BE2C (cell line): ENCODE results near the gene CNN3.
"Not testable (repeated sequence)": the region's sequence is repeated elsewhere in the genome, so short reads cannot be mapped to it uniquely, and the experiment has no call there.

Experiments
- DNase-seq: peaks from one replicate; pipeline ENCODE4 v3.0.0-alpha.2; 2020
- H3K27me3 ChIP-seq: fragments of 250-450 bp; sonication (Bioruptor Pico); 2 replicates; pipeline ENCODE4 v1.5.1; 2020; ENCODE audit warnings: mild to moderate bottlenecking
- H3K36me3 ChIP-seq: fragments of 250-450 bp; sonication (Bioruptor Pico); 2 replicates; pipeline ENCODE4 v1.5.1; 2020; ENCODE audit warnings: mild to moderate bottlenecking
- H3K4me1 ChIP-seq: fragments of 250-450 bp; sonication (Bioruptor Pico); 2 replicates; pipeline ENCODE4 v1.5.1; 2020
- H3K4me3 ChIP-seq: 2 replicates; pipeline ENCODE4 v1.5.1; 2011; ENCODE audit warnings: low read depth, low read length
- H3K9me3 ChIP-seq: fragments of 250-450 bp; sonication (Bioruptor Pico); 2 replicates; pipeline ENCODE4 v1.5.1; 2020
- TF ChIP-seq, protein P1 (sequence below): IDR thresholded peaks from 2 replicates; pipeline ENCODE4 v1.5.1; 2012; ENCODE audit warnings: mild to moderate bottlenecking, low read depth, low read length

The CNN3 gene

GRCh38 chr1:94946886-94947285 is 20.0 kb upstream of the CNN3 start:
- TF ChIP-seq, protein P1, sequence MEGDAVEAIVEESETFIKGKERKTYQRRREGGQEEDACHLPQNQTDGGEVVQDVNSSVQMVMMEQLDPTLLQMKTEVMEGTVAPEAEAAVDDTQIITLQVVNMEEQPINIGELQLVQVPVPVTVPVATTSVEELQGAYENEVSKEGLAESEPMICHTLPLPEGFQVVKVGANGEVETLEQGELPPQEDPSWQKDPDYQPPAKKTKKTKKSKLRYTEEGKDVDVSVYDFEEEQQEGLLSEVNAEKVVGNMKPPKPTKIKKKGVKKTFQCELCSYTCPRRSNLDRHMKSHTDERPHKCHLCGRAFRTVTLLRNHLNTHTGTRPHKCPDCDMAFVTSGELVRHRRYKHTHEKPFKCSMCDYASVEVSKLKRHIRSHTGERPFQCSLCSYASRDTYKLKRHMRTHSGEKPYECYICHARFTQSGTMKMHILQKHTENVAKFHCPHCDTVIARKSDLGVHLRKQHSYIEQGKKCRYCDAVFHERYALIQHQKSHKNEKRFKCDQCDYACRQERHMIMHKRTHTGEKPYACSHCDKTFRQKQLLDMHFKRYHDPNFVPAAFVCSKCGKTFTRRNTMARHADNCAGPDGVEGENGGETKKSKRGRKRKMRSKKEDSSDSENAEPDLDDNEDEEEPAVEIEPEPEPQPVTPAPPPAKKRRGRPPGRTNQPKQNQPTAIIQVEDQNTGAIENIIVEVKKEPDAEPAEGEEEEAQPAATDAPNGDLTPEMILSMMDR, result no peak
- no peak for DNase-seq
- no peaks in the 10 kb centered on the region for H3K36me3 ChIP-seq

DNA sequence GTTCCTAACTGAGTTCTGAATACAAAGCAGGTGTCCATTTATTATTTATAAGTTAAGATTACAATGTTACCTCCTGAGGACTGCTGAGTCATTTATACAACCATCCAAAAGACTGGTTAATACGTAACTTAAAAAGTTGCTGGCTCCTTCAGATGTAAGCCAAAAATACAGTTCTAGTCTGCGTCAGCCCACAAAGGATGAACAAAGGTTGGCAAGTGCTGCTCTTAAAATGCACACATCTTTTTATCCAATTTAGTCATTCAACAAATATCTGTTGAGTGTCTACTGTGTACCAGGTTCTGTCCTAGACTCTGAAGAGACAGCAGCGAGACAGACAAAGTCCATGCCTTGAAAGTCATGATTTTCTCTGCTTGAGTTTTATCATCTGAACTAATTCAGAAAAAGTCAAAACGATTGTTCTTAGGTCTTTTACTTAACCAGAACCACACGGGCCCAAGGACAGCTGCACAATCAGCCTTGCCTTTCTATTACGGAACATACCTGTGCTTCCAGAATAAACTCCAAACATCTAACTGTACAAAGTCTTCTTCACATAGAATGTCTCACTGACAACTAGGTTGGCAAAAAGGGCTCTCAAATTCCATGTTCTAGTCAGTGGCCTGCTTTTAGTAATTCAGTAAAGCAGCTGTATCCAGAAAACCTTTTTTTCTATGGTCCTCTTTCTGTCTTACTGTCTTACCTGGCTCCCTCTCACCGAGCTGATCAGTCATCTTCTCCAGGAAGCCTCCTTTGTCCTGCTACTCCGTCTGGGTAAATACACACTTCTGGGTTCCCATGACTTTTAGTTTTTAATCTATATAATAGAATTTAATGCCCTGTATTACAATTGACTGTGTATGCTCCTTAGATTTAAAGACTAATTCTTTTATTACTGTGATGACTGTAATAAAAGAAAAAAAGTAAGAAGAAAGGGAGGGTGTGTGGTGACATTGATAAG is 15.5 kb upstream of the CNN3 start:
- H3K9me3 ChIP-seq, result no peaks in the 10 kb centered on the region
- H3K4me3 ChIP-seq, result no peak overlapping the region
- no peak for DNase-seq
- no peaks in the 10 kb centered on the region for H3K4me1 ChIP-seq
- TF ChIP-seq, protein P1, result no peak
- no peaks in the 10 kb centered on the region for H3K27me3 ChIP-seq
- H3K36me3 ChIP-seq, result no peaks in the 10 kb centered on the region

More at GRCh38 chr1:94946886-94947285, 20.0 kb upstream of the CNN3 start:
- H3K9me3 ChIP-seq, result no peaks in the 10 kb centered on the region
- H3K4me1 ChIP-seq, result peaks cover 9% of the 10 kb centered on the region; the same call in 1 of the 2 replicates
- no peak overlapping the region for H3K4me3 ChIP-seq
- no peaks in the 10 kb centered on the region for H3K27me3 ChIP-seq

GRCh38 chr1:94941480-94941879 is 14.6 kb upstream of the CNN3 start:
- H3K4me1 ChIP-seq, DNase-seq, H3K9me3 ChIP-seq, H3K4me3 ChIP-seq, H3K27me3 ChIP-seq, H3K36me3 ChIP-seq: not testable (repeated sequence)

- Histone ChIP-seq H3K4me3 (no peak overlapping the region), H3K4me1 (no peaks in the 10 kb centered on the region), H3K9me3 (no peaks in the 10 kb centered on the region), H3K36me3 (no peaks in the 10 kb centered on the region), H3K27me3 (no peaks in the 10 kb centered on the region)
- TF ChIP-seq, protein P1, result no peak
- no peak for DNase-seq
Measured at GRCh38 chr1:94940738-94941137, 13.8 kb upstream of the CNN3 start.

DNA sequence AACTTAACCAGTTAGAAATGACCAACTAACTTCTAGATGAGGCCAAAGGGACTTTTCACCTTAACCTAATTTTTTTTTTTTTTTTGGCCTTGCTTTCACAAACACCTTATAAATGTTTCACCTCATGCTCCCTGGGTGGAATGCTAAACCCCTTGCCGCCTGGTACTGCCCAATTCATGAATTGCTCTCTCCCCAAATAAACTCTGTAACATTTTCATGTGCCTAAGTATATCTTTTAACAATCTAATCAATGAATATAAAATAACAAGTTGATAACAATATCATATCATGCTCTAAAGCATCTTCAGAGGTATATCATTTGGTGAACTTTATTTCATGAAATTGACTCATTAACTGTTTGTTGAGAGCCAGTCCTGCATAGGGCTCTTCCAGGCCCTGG is 10.9 kb upstream of the CNN3 start:
- H3K36me3 ChIP-seq, result no peaks in the 10 kb centered on the region
- TF ChIP-seq, protein P1, result no peak
- no peaks in the 10 kb centered on the region for H3K9me3 ChIP-seq
- no peak for DNase-seq
- H3K4me1 ChIP-seq, result no peaks in the 10 kb centered on the region
- no peak overlapping the region for H3K4me3 ChIP-seq
- H3K27me3 ChIP-seq, result no peaks in the 10 kb centered on the region

GRCh38 chr1:94936861-94937620 is 10.1 kb upstream of the CNN3 start:
- no peaks in the 10 kb centered on the region for H3K27me3 ChIP-seq
- H3K9me3 ChIP-seq, result no peaks in the 10 kb centered on the region
- H3K36me3 ChIP-seq, result no peaks in the 10 kb centered on the region
- TF ChIP-seq, protein P1, result no peak
- H3K4me1 ChIP-seq, result no peaks in the 10 kb centered on the region
- no peak overlapping the region for H3K4me3 ChIP-seq
- DNase-seq, result no peak
